Upper lobe of left lung (tissue), 4 donors: ENCODE results near the gene SLBP.

Source experiments
- EP300 ChIP-seq, 4 donors: sonication (generic); formaldehyde crosslinking; IDR thresholded peaks; one replicate each; pipeline ENCODE4 v1.5.1; 2017; ENCODE audit warnings: antibody characterized with exemption in 4 of 4, control low read depth in 2 of 4
- POLR2AphosphoS5 ChIP-seq, 2 donors: sonication (generic); formaldehyde crosslinking; IDR thresholded peaks; one replicate each; pipeline ENCODE4 v1.5.1; 2017; ENCODE audit warnings: antibody characterized with exemption in 2 of 2
- TF ChIP-seq, protein P1 (sequence below), 6 experiments: fragments of 450-650 bp in 4 of 6; fragments of 200-600 bp in 2 of 6; sonication (generic) in 2 of 6; IDR thresholded peaks; one replicate each; pipeline ENCODE4 v1.5.1; 2016 to 2019; ENCODE audit warnings: antibody characterized with exemption in 6 of 6

- TF ChIP-seq, protein P1, sequence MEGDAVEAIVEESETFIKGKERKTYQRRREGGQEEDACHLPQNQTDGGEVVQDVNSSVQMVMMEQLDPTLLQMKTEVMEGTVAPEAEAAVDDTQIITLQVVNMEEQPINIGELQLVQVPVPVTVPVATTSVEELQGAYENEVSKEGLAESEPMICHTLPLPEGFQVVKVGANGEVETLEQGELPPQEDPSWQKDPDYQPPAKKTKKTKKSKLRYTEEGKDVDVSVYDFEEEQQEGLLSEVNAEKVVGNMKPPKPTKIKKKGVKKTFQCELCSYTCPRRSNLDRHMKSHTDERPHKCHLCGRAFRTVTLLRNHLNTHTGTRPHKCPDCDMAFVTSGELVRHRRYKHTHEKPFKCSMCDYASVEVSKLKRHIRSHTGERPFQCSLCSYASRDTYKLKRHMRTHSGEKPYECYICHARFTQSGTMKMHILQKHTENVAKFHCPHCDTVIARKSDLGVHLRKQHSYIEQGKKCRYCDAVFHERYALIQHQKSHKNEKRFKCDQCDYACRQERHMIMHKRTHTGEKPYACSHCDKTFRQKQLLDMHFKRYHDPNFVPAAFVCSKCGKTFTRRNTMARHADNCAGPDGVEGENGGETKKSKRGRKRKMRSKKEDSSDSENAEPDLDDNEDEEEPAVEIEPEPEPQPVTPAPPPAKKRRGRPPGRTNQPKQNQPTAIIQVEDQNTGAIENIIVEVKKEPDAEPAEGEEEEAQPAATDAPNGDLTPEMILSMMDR (IDR thresholded peaks at IDR 0.05) = no peak
- no peak for TF ChIP-seq EP300 (IDR thresholded peaks at IDR 0.05)
- TF ChIP-seq POLR2AphosphoS5 (IDR thresholded peaks at IDR 0.05) = no peak
Measured at GRCh38 chr4:1651609-1652008, 60.5 kb downstream of the SLBP start.
